Keratinocyte (primary cell): ENCODE measurements around the gene GRM4. TPM values are rescaled to one million over a fixed set of nuclear protein-coding genes. Genes with fewer than 3 reads are reported as not detected.

Experiments
- DNase-seq: peaks from one replicate; pipeline ENCODE4 v3.0.0-alpha.2; 2011; ENCODE audit warnings: low read depth, missing footprints, low spot score
- FAIRE-seq: peaks from 2 replicates; lab custom pipeline; 2011; peaks lifted over from hg19 to GRCh38; lab: Jason Lieb, UNC
- H2AFZ ChIP-seq: 2 replicates; pipeline ENCODE4 v1.6.0; 2012; ENCODE audit warnings: low read length, control low read depth, inconsistent platforms; ENCODE audit not compliant: control insufficient read depth
- H3K27ac ChIP-seq: 2 replicates; pipeline ENCODE4 v1.5.1; 2011; ENCODE audit warnings: low read length; ENCODE audit not compliant: control insufficient read depth, insufficient read depth
- H3K27me3 ChIP-seq: 3 replicates; pipeline ENCODE4 v1.6.0; 2011; ENCODE audit warnings: low read length; ENCODE audit not compliant: control insufficient read depth, insufficient read depth; ENCODE audit errors: extremely low read depth
- H3K36me3 ChIP-seq, 2 experiments: 2 replicates in 1 of 2; 3 replicates in 1 of 2; pipeline ENCODE4 v1.5.1; 2011; ENCODE audit warnings: low read length in 2 of 2, mild to moderate bottlenecking in 1 of 2; ENCODE audit not compliant: control insufficient read depth in 2 of 2, insufficient read depth in 2 of 2; ENCODE audit errors: extremely low read depth in 1 of 2
- H3K4me1 ChIP-seq: 3 replicates; pipeline ENCODE4 v1.5.1; 2011; ENCODE audit warnings: low read length; ENCODE audit not compliant: control insufficient read depth, insufficient read depth; ENCODE audit errors: extremely low read depth
- H3K4me2 ChIP-seq: 3 replicates; pipeline ENCODE4 v1.6.0; 2011; ENCODE audit warnings: low read depth, low read length; ENCODE audit not compliant: control insufficient read depth, insufficient read depth; ENCODE audit errors: extremely low read depth
- H3K4me3 ChIP-seq, 3 experiments: fragments of 200-600 bp in 1 of 3; sonication (generic) in 1 of 3; 2 replicates in 2 of 3; 3 replicates in 1 of 3; pipeline ENCODE4 v1.5.1; 2011 to 2016; ENCODE audit warnings: low read length in 3 of 3, mild to moderate bottlenecking in 3 of 3, control low read depth in 2 of 3, inconsistent platforms in 1 of 3, low read depth in 1 of 3, mixed read lengths in 1 of 3, mixed run types in 1 of 3, moderate library complexity in 1 of 3; ENCODE audit not compliant: control insufficient read depth in 2 of 3, insufficient read depth in 2 of 3; ENCODE audit errors: extremely low read depth in 1 of 3
- H3K79me2 ChIP-seq: 2 replicates; pipeline ENCODE4 v1.6.0; 2012; ENCODE audit warnings: low read length; ENCODE audit not compliant: control insufficient read depth, insufficient read depth
- H3K9ac ChIP-seq: 3 replicates; pipeline ENCODE4 v1.6.0; 2011; ENCODE audit warnings: low read length; ENCODE audit not compliant: control insufficient read depth, insufficient read depth; ENCODE audit errors: extremely low read depth
- H3K9me1 ChIP-seq: 3 replicates; pipeline ENCODE4 v1.6.0; 2011; ENCODE audit warnings: low read length; ENCODE audit not compliant: control insufficient read depth, insufficient read depth; ENCODE audit errors: extremely low read depth
- H3K9me3 ChIP-seq: 2 replicates; pipeline ENCODE4 v1.5.1; 2012; ENCODE audit warnings: low read depth, low read length; ENCODE audit not compliant: control insufficient read depth
- H4K20me1 ChIP-seq: 3 replicates; pipeline ENCODE4 v1.6.0; 2011; ENCODE audit warnings: low read length; ENCODE audit not compliant: control insufficient read depth, insufficient read depth; ENCODE audit errors: extremely low read depth
- CTCF ChIP-seq, 3 experiments: IDR thresholded peaks in 1 of 3; conservative IDR thresholded peaks in 1 of 3; optimal IDR thresholded peaks in 1 of 3; 2 replicates in 2 of 3; 3 replicates in 1 of 3; pipeline versions ENCODE3 to v1.5.1; 2011; ENCODE audit warnings: low read length in 3 of 3, mild to moderate bottlenecking in 3 of 3, moderate library complexity in 2 of 3, control low read depth in 1 of 3, inconsistent platforms in 1 of 3; ENCODE audit not compliant: insufficient read depth in 2 of 3; ENCODE audit errors: extremely low read depth in 1 of 3
- EZH2 ChIP-seq: IDR thresholded peaks from one replicate; pipeline ENCODE4 v1.6.1; 2012; ENCODE audit warnings: inconsistent platforms, mild to moderate bottlenecking, low read length, moderate library complexity
- dilution Hi-C: fragments of 300-500 bp; cut with MboI; formaldehyde crosslinking; loops from one replicate; pipeline ENCODE4 v1.7.0; 2020; ENCODE audit warnings: low sequenced_read_pairs; ENCODE audit not compliant: extremely low pct_ligation_motif_present
- polyA plus RNA-seq, 5 experiments: library from polyadenylated mRNA; depleted of rRNA in 3 of 5; stranded (reverse) in 3 of 5; stranded (forward) in 1 of 5; unstranded in 1 of 5; fragments of >200 nt; gene quantifications; 1 replicate in 1 of 5; 2 replicates in 3 of 5; 3 replicates in 1 of 5; pipeline versions ENCODE4 v1.2.1 to v1.2.3, GENCODE V29; 2011 to 2012; ENCODE audit warnings: missing spikeins in 2 of 5, low read depth in 1 of 5, low replicate concordance in 1 of 5

Gene GRM4
- polyA plus RNA-seq, 1 donor (not counting 4 experiments of a cell fraction or from before 2014, with no cell fraction given) = not detected

DNA sequence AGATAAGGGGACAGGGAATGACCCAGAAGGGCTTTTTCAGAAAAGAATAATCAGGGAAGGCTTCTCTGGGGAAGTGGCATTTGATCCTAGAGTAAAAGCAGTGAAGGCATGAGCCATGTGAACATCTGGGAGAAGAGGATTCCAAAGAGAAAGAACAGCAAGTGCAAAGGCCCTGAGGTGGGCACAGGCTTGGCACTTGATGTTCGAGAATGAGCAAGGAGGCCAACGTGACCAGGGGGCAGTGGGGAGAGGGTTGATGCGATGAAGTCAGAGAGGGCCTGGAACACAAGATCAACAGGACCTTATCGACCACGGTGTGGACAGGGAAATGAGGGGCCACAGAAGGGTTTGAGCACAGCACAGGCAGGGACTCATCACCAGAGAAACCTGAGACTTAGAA is 5.8 kb downstream of the GRM4 start:
- no peak for FAIRE-seq
- Histone ChIP-seq H3K4me2 (no peak overlapping the region), H2AFZ (no peak overlapping the region), H3K27me3 (peaks cover 73% of the 10 kb centered on the region), H4K20me1 (no peaks in the 10 kb centered on the region), H3K4me1 (peaks cover 16% of the 10 kb centered on the region), H3K9me1 (no peaks in the 10 kb centered on the region), H3K9ac (no peak overlapping the region), H3K9me3 (no peaks in the 10 kb centered on the region), H3K4me3 (no peak overlapping the region), H3K79me2 (no peaks in the 10 kb centered on the region), H3K27ac (no peak overlapping the region), H3K36me3 (no peaks in the 10 kb centered on the region)
- no peak for TF ChIP-seq EZH2
- TF ChIP-seq CTCF (optimal IDR thresholded peaks at IDR 0.05 in 1 of 3, IDR thresholded peaks at IDR 0.05 in 1 of 3, conservative IDR thresholded peaks at IDR 0.05 in 1 of 3; ENCODE audit: extremely low read depth in 1 of 3, insufficient read depth in 2 of 3, low read length in 3 of 3) = no peak
- DNase-seq = no peak
- dilution Hi-C loops = no loop called here

- Histone ChIP-seq H3K4me2 (no peak overlapping the region), H3K36me3 (no peaks in the 10 kb centered on the region)
These were observed 6.9 kb downstream of the GRM4 start for GRCh38 chr6:34138914-34139510.

More at GRCh38 chr6:34138914-34139510, 6.9 kb downstream of the GRM4 start:
- no peak for FAIRE-seq
- Histone ChIP-seq H3K4me1 (peaks cover 8% of the 10 kb centered on the region), H4K20me1 (no peaks in the 10 kb centered on the region), H3K9me1 (no peaks in the 10 kb centered on the region), H3K9ac (no peak overlapping the region), H3K4me3 (no peak overlapping the region), H3K27ac (no peak overlapping the region), H3K9me3 (no peaks in the 10 kb centered on the region), H3K79me2 (no peaks in the 10 kb centered on the region), H3K27me3 (peaks cover 64% of the 10 kb centered on the region), H2AFZ (no peak overlapping the region)
- no peak for DNase-seq
- TF ChIP-seq CTCF (optimal IDR thresholded peaks at IDR 0.05 in 1 of 3, IDR thresholded peaks at IDR 0.05 in 1 of 3, conservative IDR thresholded peaks at IDR 0.05 in 1 of 3; ENCODE audit: extremely low read depth in 1 of 3, insufficient read depth in 2 of 3, low read length in 3 of 3) (no peak), EZH2 (no peak)
- dilution Hi-C loops = no loop called here
